K562 (cell line): ENCODE results near the gene ALK. TPM values are rescaled to one million over a fixed set of nuclear protein-coding genes. Genes with fewer than 3 reads are reported as not detected.

Experiments
- ATAC-seq: fragments of 200-7000 bp; cut with Tn5 transposase; 3 replicates; pipeline ENCODE4 v1.9.1; 2020; ENCODE audit warnings: moderate library complexity
- BruUV-seq: library from RNA; stranded (reverse); fragments of 400-500 nt; replicated peaks from 2 replicates; lab custom pipeline; 2021; lab: Mats Ljungman, UMichigan
- CTCF ChIA-PET: fragments of 300-600 bp; formaldehyde crosslinking; extraction: SDS; loops from one replicate; lab custom pipeline; 2021; ENCODE audit warnings: low intra/inter-chr PET ratio; lab: Yijun Ruan, JAX
- POLR2A ChIA-PET: fragments of 300-600, 350-650 bp; sonication (Branson Sonifier 250); formaldehyde crosslinking; extraction: SDS; loops from one replicate; lab custom pipeline; 2021; ENCODE audit warnings: antibody characterized with exemption, inconsistent platforms; lab: Yijun Ruan, JAX
- DNase-seq, 4 experiments: peaks; one replicate each; pipeline versions ENCODE4 v3.0.0 to v3.0.0-alpha.2; 2011 to 2018; ENCODE audit warnings: low spot score in 3 of 4, mixed read lengths in 3 of 4; ENCODE audit errors: extremely low read depth in 1 of 4
- FAIRE-seq: peaks from 2 replicates; lab custom pipeline; 2011; peaks lifted over from hg19 to GRCh38; lab: Jason Lieb, UNC
- H2AFZ ChIP-seq: 2 replicates; pipeline ENCODE4 v1.6.0; 2011; ENCODE audit warnings: low read depth, low read length, control low read depth, inconsistent platforms
- H3K27ac ChIP-seq: fragments of 200-600 bp; 3 replicates; pipeline ENCODE4 v1.8.0; 2011; ENCODE audit warnings: low read depth, mild to moderate bottlenecking, control low read depth, inconsistent platforms, low read length, moderate library complexity, mixed read lengths; ENCODE audit errors: extremely low read depth
- H3K27me3 ChIP-seq, 2 experiments: fragments of 300-600 bp in 1 of 2; 2 replicates in 1 of 2; 3 replicates in 1 of 2; pipeline versions ENCODE4 v1.6.0 to v1.8.0; 2011; ENCODE audit warnings: inconsistent platforms in 2 of 2, low read length in 2 of 2, mild to moderate bottlenecking in 1 of 2, mixed read lengths in 1 of 2, moderate library complexity in 1 of 2; ENCODE audit not compliant: control insufficient read depth in 2 of 2, insufficient read depth in 2 of 2
- H3K36me3 ChIP-seq: fragments of 300-600 bp; 3 replicates; pipeline ENCODE4 v1.8.0; 2011; ENCODE audit warnings: mild to moderate bottlenecking, low read length, inconsistent platforms; ENCODE audit not compliant: control insufficient read depth, insufficient read depth
- H3K4me1 ChIP-seq, 2 experiments: fragments of 200-600 bp in 1 of 2; replicated peaks in 1 of 2; 2 replicates in 1 of 2; 3 replicates in 1 of 2; pipeline versions ENCODE4 v1.5.1 to v1.8.0; 2011; ENCODE audit warnings: inconsistent platforms in 2 of 2, low read length in 2 of 2, mild to moderate bottlenecking in 1 of 2, mixed read lengths in 1 of 2, moderate library complexity in 1 of 2; ENCODE audit not compliant: control insufficient read depth in 2 of 2, insufficient read depth in 2 of 2
- H3K4me2 ChIP-seq: 2 replicates; pipeline ENCODE4 v1.6.1; 2011; ENCODE audit warnings: low read length, control low read depth, inconsistent platforms, mixed read lengths; ENCODE audit not compliant: insufficient read depth
- H3K4me3 ChIP-seq: fragments of 200-600 bp; sonication (generic), shearing (Covaris generic); 2 replicates; pipeline ENCODE4 v1.5.1; 2016; ENCODE audit warnings: control low read depth, inconsistent platforms
- H3K79me2 ChIP-seq: fragments of 200-600 bp; 3 replicates; pipeline ENCODE4 v1.8.0; 2011; ENCODE audit warnings: low read length, inconsistent platforms; ENCODE audit not compliant: control insufficient read depth, insufficient read depth
- H3K9ac ChIP-seq, 2 experiments: 2 replicates each; pipeline versions ENCODE4 v1.6.0 to v1.6.1; 2011; ENCODE audit warnings: low read depth in 2 of 2, low read length in 2 of 2, control low read depth in 1 of 2, inconsistent platforms in 1 of 2, mild to moderate bottlenecking in 1 of 2, mixed read lengths in 1 of 2; ENCODE audit not compliant: insufficient read depth in 1 of 2
- H3K9me1 ChIP-seq: one replicate; pipeline ENCODE4 v1.6.0; 2011; ENCODE audit warnings: inconsistent platforms, mild to moderate bottlenecking, low read length, moderate library complexity; ENCODE audit not compliant: control insufficient read depth, insufficient read depth
- H3K9me3 ChIP-seq: replicated peaks from 2 replicates; pipeline ENCODE4 v1.5.1; 2011; ENCODE audit warnings: low read depth, low read length, inconsistent platforms; ENCODE audit not compliant: control insufficient read depth, insufficient read depth
- H4K20me1 ChIP-seq: replicated peaks from 2 replicates; pipeline ENCODE4 v1.6.1; 2011; ENCODE audit warnings: low read length, inconsistent platforms, mixed read lengths; ENCODE audit not compliant: control insufficient read depth, insufficient read depth
- ARID2 ChIP-seq: fragments of 450-650 bp; IDR thresholded peaks from 2 replicates; pipeline ENCODE4 v1.6.1; 2017; ENCODE audit warnings: antibody characterized with exemption, mild to moderate bottlenecking
- ASH1L ChIP-seq: fragments of 450-650 bp; IDR thresholded peaks from 2 replicates; pipeline ENCODE4 v1.6.1; 2018; ENCODE audit warnings: borderline replicate concordance, mild to moderate bottlenecking, low read depth; ENCODE audit not compliant: partially characterized antibody
- DDX20 ChIP-seq: fragments of 450-650 bp; IDR thresholded peaks from 2 replicates; pipeline ENCODE4 v1.6.1; 2016; ENCODE audit warnings: missing genetic modification characterization, low read depth, mild to moderate bottlenecking, missing compliant biosample characterization, moderate library complexity
- MEF2D ChIP-seq: conservative IDR thresholded peaks from 2 replicates; pipeline ENCODE4 v1.6.1; 2016; ENCODE audit warnings: low read depth, missing genetic modification characterization, missing compliant biosample characterization
- RFX1 ChIP-seq: fragments of 450-650 bp; IDR thresholded peaks from 2 replicates; pipeline ENCODE4 v1.6.1; 2016; ENCODE audit warnings: mild to moderate bottlenecking, moderate library complexity
- STAT5B ChIP-seq: fragments of 250-450 bp; sonication (Bioruptor Pico); IDR thresholded peaks from 2 replicates; pipeline ENCODE4 v1.8.0; 2021; ENCODE audit warnings: mild to moderate bottlenecking, inconsistent platforms
- TAL1 ChIP-seq: fragments of 450-650 bp; IDR thresholded peaks from 2 replicates; pipeline ENCODE4 v1.6.1; 2016; ENCODE audit warnings: mild to moderate bottlenecking
- TCF7L2 ChIP-seq: fragments of 150-350 bp; IDR thresholded peaks from 2 replicates; pipeline ENCODE4 v1.6.1; 2016; ENCODE audit warnings: low read depth, mild to moderate bottlenecking, low read length, moderate library complexity
- ZC3H4 ChIP-seq: sonication (generic); formaldehyde crosslinking; IDR thresholded peaks from 2 replicates; pipeline ENCODE4 v1.9.0; 2021; ENCODE audit warnings: missing genetic modification reagents, borderline replicate concordance
- ZKSCAN3 ChIP-seq: fragments of 250-450 bp; sonication (Bioruptor Pico); IDR thresholded peaks from 2 replicates; pipeline ENCODE4 v1.4.0; 2020
- ZNF212 ChIP-seq: fragments of 450-650 bp; formaldehyde crosslinking; IDR thresholded peaks from 2 replicates; pipeline ENCODE4 v1.4.0; 2020; ENCODE audit warnings: mild to moderate bottlenecking
- ZNF57 ChIP-seq: fragments of 450-650 bp; formaldehyde crosslinking; IDR thresholded peaks from 2 replicates; pipeline ENCODE4 v1.4.0; 2020; ENCODE audit warnings: mild to moderate bottlenecking, moderate library complexity
- WGBS: fragments of 100-300 bp; shearing (Covaris generic); methylation state at CpG from one replicate; pipeline ENCODE4 v1.1.6; 2016; ENCODE audit warnings: low coverage, mixed read lengths; ENCODE audit not compliant: insufficient coverage; ENCODE audit errors: missing lambda C conversion rate; 5-methylcytosine and 5-hydroxymethylcytosine counted together
- in situ Hi-C: fragments of 300-500 bp; cut with MboI; formaldehyde crosslinking; loops from 4 replicates; pipeline ENCODE4 v1.15.0; 2018; ENCODE audit warnings: inconsistent platforms, mixed read lengths
- intact Hi-C: fragments of 100-400 bp; cut with micrococcal nuclease; formaldehyde crosslinking; loops from 2 replicates; pipeline ENCODE4 v1.14.2; 2022
- polyA plus RNA-seq, 8 experiments: library from polyadenylated mRNA; depleted of rRNA in 4 of 8; stranded (reverse) in 5 of 8; unstranded in 3 of 8; fragments of >200 nt; fragmentation: Nextera tagmentation in 2 of 8; fragmentation: Illumina TruSeq in 1 of 8; extraction: Ambion mirVana in 2 of 8; extraction: Trizol in 1 of 8; gene quantifications; 2 replicates each; pipeline versions ENCODE4 v1.2.1 to v1.2.3, GENCODE V29; 2011 to 2014; ENCODE audit warnings: inconsistent platforms in 1 of 8, missing spikeins in 1 of 8
- total RNA-seq, 7 experiments: library from RNA; depleted of rRNA in 6 of 7; stranded (reverse); fragments of >200 nt in 6 of 7; fragmentation: Illumina TruSeq in 2 of 7; extraction: Trizol in 2 of 7; gene quantifications; 2 replicates each; pipeline versions ENCODE4 v1.2.1 to v1.2.3, GENCODE V29; 2011 to 2021; ENCODE audit warnings: low replicate concordance in 1 of 7
- TF ChIP-seq, protein P1 (sequence below): fragments of 250-450 bp; sonication (Bioruptor Pico); IDR thresholded peaks from 2 replicates; pipeline ENCODE4 v1.5.1; 2021; ENCODE audit warnings: mild to moderate bottlenecking
- TF ChIP-seq, protein P2 (sequence below), 2 experiments: fragments of 150-350 bp in 1 of 2; IDR thresholded peaks; 2 replicates each; pipeline ENCODE4 v1.6.1; 2012 to 2016; ENCODE audit warnings: low read depth in 2 of 2, low read length in 2 of 2, mild to moderate bottlenecking in 1 of 2, moderate library complexity in 1 of 2
- TF ChIP-seq, protein P3 (sequence below): sonication (generic); formaldehyde crosslinking; IDR thresholded peaks from 2 replicates; pipeline ENCODE4 v1.8.0; 2023; ENCODE audit warnings: mild to moderate bottlenecking, missing genetic modification reagents

The ALK gene
- total and polyA plus RNA-seq, 9 of the 15 experiments (the other 6 are each of a cell fraction or from before 2014, with no cell fraction given) = not detected

DNA sequence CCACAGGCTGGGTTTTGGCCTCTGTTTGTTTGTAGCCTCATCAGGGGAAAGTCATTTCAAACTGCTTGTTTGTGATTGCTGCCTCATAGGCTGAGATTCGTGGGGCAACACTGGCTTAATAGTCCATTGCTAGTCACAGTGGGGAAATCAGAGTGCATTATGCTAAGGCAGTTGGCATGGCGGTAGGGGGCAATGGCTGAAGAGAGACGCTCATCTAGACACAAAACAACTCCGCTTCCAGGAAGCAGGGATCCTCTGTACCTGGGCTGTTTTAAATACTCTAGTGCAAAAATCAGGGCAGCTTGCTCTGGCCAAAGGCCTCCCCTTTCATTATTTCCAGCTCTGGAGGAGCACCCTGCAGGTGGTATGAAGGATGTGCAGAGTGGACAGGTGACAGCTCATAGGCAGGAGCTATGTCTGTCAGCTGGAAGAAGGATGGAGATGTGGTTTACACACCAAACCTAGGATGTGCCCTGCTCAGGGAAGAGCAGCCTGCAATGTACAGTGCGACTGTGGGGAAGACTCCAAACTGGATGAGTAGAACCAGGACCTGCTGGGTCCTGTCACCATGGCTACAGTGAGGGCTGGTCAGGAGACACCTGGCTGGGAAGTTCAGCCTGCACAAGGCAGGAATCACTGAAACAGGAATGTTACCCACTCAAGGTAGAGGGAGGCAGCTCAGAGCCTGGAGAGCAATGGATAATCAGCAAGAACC lies 571.9 kb downstream of the ALK start:
- H3K4me1 ChIP-seq = no peaks in the 10 kb centered on the region
- no peak overlapping the region for H3K4me2 ChIP-seq
- no peak overlapping the region for H3K4me3 ChIP-seq
- H3K9me3 ChIP-seq = no peaks in the 10 kb centered on the region
- no peaks in the 10 kb centered on the region; a peak in 1 of 5 replicates for H3K27me3 ChIP-seq
- no peak for DNase-seq
- in situ Hi-C loops = no loop called here
- no peaks in the 10 kb centered on the region for H3K36me3 ChIP-seq
- intact Hi-C loops = no loop called here
- H3K9me1 ChIP-seq = no peaks in the 10 kb centered on the region
- ATAC-seq = no peak
- H4K20me1 ChIP-seq = no peaks in the 10 kb centered on the region; the same call in 1 of the 2 replicates
- FAIRE-seq = no peak
- no peak overlapping the region for H3K27ac ChIP-seq
- ChIA-PET POLR2A (no interaction called here), CTCF (interaction anchor here (0.5 kb wide), 1 partner anchor 743 kb away, joined by 3 read pairs; no protein-coding TSS in a partner anchor)
- H3K9ac ChIP-seq = no peak overlapping the region
- WGBS = 0% methylated on average over 5 of the region's 5 CpGs
- no peak overlapping the region for H2AFZ ChIP-seq
- no peaks in the 10 kb centered on the region for H3K79me2 ChIP-seq
- no TSS peak for BruUV-seq
- TF ChIP-seq ASH1L (no peak), RFX1 (no peak), ZKSCAN3 (no peak), STAT5B (CRISPR knock-in tag) (no peak), MEF2D (tag) (no peak), ZNF57 (CRISPR knock-in tag) (no peak), TAL1 (no peak), ZNF212 (CRISPR knock-in tag) (no peak), ZC3H4 (CRISPR knock-in tag) (no peak), DDX20 (tag) (no peak), ARID2 (no peak), TCF7L2 (no peak)
- TF ChIP-seq, protein P1, sequence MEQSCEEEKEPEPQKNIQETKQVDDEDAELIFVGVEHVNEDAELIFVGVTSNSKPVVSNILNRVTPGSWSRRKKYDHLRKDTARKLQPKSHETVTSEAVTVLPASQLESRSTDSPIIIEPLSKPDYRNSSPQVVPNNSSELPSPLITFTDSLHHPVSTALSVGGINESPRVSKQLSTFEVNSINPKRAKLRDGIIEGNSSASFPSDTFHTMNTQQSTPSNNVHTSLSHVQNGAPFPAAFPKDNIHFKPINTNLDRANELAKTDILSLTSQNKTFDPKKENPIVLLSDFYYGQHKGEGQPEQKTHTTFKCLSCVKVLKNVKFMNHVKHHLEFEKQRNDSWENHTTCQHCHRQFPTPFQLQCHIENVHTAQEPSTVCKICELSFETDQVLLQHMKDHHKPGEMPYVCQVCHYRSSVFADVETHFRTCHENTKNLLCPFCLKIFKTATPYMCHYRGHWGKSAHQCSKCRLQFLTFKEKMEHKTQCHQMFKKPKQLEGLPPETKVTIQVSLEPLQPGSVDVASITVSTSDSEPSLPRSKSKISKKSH (CRISPR knock-in tag) = no peak
- TF ChIP-seq, protein P2, sequence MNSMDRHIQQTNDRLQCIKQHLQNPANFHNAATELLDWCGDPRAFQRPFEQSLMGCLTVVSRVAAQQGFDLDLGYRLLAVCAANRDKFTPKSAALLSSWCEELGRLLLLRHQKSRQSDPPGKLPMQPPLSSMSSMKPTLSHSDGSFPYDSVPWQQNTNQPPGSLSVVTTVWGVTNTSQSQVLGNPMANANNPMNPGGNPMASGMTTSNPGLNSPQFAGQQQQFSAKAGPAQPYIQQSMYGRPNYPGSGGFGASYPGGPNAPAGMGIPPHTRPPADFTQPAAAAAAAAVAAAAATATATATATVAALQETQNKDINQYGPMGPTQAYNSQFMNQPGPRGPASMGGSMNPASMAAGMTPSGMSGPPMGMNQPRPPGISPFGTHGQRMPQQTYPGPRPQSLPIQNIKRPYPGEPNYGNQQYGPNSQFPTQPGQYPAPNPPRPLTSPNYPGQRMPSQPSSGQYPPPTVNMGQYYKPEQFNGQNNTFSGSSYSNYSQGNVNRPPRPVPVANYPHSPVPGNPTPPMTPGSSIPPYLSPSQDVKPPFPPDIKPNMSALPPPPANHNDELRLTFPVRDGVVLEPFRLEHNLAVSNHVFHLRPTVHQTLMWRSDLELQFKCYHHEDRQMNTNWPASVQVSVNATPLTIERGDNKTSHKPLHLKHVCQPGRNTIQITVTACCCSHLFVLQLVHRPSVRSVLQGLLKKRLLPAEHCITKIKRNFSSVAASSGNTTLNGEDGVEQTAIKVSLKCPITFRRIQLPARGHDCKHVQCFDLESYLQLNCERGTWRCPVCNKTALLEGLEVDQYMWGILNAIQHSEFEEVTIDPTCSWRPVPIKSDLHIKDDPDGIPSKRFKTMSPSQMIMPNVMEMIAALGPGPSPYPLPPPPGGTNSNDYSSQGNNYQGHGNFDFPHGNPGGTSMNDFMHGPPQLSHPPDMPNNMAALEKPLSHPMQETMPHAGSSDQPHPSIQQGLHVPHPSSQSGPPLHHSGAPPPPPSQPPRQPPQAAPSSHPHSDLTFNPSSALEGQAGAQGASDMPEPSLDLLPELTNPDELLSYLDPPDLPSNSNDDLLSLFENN (IDR thresholded peaks at IDR 0.05; ENCODE audit: low read depth in 2 of 2, low read length in 2 of 2) = no peak
- TF ChIP-seq, protein P3, sequence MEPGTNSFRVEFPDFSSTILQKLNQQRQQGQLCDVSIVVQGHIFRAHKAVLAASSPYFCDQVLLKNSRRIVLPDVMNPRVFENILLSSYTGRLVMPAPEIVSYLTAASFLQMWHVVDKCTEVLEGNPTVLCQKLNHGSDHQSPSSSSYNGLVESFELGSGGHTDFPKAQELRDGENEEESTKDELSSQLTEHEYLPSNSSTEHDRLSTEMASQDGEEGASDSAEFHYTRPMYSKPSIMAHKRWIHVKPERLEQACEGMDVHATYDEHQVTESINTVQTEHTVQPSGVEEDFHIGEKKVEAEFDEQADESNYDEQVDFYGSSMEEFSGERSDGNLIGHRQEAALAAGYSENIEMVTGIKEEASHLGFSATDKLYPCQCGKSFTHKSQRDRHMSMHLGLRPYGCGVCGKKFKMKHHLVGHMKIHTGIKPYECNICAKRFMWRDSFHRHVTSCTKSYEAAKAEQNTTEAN (CRISPR knock-in tag) = no peak
